NOMO-1 (cell line): Measurements from ENCODE around the gene ZNF598.

Experiments used
- DNase-seq, 2 experiments: peaks; one replicate each; lab custom pipeline; 2025; ENCODE audit not compliant: unreplicated experiment in 2 of 2; lab: John Stamatoyannopoulos, UW

ZNF598 gene

DNA sequence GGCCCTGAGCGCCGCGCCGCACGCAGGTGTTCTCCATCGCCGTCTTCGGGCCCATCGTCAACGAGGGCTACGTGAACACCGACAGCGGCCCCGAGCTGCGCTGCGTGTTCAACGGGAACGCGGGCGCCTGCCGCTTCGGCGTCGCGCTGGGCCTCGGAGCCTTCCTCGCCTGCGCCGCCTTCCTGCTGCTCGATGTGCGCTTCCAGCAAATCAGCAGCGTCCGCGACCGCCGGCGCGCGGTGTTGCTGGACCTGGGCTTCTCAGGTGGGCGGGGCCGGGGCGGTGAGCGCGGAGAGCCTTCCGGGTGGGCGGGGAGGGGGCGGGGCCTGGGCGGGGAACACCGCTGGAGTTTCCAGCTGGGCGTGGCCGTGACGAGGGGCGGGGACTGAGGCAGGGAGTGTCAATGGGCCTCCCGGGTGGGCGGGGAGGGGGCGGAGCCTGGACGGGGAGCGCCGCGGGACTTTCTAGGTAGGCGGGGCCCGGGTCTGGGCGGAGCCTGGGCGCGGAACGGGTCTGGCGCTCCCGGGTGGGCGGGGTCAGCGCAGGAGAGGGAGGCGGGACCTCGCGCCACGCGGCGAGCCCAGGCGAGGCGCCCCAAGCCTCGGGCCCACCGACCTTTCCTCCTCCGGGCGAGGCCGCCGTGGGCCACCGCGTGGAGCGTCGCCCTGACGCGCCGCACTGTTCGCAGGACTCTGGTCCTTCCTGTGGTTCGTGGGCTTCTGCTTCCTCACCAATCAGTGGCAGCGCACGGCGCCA, 17.5 kb downstream of the ZNF598 start:
- peak; percentile 73 to 88 for DNase-seq

DNA sequence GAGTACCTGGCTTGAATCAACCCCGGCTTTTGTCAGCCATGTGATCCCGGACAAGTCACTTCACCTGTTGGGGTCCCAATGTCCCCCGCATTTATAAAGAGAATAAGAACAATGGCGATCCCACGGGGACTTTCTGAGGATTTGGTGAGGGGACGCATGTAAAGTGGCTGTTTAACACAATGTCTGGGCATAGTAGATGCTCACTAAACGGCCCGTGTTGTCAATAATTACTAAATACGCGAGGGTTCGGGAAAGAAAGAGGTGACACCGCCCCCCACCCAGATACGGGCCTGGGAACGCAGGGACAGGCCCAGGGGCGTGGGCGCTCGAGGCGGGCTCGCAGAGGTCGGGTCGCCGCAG, 18.1 kb downstream of the ZNF598 start:
- no peak for DNase-seq

DNA sequence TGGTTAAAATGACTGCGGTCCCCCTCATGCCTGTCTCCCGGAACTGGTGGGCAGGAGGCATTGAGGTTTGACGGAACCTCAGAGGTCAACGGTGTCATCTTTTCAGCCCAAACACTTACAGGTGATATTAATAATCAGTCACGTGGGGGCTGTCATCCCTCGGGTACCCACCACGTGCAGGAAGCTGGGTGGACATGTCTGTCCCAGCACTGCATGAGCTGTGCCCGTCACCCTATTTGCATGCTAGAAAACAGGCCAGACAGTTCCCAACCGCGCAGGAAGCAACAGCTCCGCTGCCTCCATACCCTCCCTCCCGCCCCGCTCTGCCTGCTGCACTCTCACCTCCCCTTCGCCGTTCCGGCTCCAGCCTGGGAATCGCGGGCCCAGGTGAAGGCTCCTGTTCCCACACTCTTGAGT, 18.5 kb downstream of the ZNF598 start:
- no peak for DNase-seq

DNA sequence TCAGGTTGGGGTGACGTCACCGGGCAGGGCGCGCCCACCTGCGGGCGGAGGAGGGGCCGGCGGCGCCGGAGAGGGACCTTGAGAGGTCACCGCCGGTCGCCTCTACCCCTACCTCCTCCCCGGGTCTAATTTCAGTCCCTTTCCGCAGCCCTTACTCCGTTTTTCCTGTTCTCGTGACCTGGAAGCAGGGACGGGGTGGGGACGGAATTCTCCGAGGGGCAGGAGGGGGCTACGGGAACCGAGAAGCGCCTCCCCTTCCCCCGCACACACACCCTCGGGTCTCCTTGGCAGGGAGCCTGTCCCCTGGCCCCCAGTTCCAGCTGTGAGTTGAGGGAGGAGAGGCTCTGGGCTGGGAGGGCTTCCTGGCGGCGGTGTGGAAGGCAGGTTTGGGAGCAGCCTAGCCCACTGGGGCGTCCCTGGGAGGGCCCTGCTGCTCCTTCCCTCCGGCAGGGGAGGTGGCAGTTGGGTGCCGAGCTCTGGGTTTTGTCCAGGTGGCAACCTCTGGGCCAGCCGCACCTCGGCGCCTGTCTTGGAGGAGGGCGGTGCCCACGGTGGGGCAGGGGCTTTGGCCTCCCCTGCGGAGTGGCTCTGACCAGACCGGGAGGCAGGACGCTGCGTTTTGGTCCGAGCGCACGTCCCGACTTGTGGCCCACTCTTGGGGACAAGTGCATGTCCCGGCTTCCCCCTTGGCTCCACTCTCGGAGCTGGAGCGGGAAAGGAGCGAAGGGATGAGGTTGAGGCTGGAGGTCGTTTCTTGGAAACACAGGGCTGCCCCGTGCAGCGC, 19.1 kb downstream of the ZNF598 start:
- no peak for DNase-seq

DNA sequence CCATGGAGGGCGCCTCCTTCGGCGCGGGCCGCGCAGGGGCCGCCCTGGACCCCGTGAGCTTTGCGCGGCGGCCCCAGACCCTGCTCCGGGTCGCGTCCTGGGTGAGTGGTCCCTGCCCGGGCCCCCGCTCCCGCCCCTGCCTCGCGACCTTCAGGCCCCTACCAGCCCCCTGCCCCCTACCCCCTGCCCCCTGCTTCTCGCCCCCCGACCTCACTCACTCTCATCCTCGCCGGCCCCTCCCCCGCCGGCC, 19.6 kb downstream of the ZNF598 start:
- DNase-seq, result no peak

DNA sequence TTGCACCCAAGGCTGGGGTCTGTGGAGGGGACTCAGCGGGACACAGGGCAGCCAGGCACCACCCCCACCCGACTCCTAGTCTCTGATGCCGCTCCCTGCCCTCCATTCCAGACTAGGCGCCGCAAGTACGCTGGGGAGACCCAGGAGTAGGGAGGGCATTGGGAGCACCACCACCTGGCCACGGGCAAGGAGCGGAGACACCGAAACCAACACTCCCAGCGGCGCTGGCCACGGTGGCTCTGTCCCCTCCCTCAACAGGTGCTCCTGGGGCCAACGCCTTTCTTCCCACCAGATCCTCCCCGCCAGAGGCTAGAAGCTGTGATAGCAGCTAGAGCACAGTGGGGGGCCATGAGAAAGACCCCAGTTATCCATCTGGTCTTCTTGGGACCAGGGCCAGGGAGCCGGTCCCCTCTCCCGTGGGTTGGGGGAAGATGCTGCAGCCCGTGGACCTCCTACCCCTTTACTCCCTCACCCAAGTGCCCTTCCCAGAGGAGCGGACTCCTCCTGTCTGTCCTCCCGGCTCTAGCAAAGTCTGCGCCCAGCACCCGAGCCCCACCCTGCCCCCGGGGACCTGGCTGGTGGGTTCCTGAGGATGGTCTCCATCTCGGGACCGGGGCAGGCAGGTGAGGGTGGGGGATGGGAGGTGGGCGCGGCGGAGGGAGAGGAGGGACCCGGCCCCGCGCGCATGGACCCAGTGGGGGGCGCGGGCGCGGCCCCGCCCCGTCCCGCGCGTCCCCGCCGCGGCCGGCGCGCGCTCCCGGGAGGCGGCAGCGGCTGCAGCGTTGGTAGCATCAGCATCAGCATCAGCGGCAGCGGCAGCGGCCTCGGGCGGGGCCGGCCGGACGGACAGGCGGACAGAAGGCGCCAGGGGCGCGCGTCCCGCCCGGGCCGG, 20.2 kb downstream of the ZNF598 start, which contains the start of gene SYNGR3:
Gene SYNGR3 (plus strand): TSS at position 762 of the 892 bp plus-strand sequence. CDS start 133 bp downstream, outside the sequence.
- no peak for DNase-seq

DNA sequence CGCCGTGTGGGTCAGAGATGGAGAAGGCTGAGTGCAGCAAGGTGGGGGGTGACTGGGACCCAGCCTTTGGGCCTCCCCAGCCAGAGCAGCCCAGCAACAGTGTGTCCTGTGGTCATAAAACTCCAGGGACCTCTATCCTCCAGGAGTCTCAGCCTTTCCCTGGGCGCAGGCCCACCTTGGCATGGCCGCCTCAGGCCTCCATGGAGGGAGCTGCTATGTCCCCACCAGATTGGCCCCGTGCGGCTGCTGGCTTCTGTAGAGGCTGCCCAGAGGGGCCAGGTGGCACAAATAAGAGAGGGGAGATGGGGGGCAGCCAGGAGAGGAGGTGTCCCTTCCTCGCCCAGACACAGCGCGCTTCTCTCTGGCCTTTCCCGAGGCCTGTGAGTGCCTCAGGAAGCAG, 22.4 kb downstream of the ZNF598 start:
- no peak for DNase-seq

DNA sequence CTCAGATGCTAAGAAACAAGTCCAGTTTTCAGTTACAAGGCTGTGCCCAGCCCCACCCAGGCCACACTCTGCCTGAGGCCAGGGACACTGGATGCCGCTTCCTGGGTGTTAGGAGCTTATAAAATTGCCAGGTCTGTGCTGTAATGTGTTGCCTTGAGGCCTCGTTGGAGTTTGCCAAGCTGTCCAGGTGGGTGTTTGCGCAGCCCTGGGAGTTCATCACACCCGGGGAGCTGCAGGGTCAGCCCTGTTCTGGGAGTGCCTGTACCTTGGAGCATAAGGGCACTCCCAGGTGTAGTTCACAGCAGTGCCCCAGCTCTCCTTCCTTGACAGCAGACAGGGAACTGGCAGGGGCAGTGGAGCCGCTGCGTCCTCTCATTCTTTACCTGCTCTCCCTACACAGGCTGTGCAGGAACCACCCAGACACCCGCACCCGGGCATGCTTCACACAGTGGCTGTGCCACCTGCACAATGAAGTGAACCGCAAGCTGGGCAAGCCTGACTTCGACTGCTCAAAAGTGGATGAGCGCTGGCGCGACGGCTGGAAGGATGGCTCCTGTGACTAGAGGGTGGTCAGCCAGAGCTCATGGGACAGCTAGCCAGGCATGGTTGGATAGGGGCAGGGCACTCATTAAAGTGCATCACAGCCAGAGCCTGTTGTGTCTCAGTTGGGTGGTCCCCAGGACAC, 24.0 kb downstream of the ZNF598 start:
- DNase-seq, result no peak

DNA sequence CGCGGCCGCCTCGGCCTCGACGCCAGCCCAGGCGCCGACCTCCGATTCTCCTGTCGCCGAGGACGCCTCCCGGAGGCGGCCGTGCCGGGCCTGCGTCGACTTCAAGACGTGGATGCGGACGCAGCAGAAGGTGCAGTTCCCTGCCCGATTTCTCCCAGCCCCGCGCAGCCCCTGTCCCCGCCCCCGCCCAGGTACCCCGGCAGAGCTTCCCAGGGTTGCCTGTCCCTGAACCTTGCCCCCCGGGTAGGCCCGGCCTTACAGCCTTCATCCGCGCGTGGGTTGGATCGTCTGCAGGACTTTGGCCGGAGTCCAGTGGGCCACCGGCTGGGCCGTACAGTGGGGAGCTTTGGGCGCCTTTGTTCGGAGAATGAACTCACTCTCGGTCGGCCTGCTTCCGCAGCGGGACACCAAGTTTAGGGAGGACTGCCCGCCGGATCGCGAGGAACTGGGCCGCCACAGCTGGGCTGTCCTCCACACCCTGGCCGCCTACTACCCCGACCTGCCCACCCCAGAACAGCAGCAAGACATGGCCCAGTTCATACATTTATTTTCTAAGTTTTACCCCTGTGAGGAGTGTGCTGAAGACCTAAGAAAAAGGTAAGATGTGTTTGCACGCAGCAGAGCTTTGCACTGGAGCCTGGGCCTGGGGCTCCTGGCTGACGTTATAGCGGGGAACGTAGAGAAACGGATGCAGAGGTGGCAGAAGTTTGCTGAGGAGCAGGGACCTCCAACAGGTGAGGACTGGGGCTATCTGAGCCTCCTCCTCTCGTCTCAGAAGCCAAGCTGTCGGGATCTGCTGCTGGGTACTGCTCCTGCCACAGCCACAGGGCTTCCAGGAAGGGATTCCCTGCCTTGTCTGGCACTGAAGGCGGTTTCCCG, 25.0 kb downstream of the ZNF598 start:
- DNase-seq, result no peak

DNA sequence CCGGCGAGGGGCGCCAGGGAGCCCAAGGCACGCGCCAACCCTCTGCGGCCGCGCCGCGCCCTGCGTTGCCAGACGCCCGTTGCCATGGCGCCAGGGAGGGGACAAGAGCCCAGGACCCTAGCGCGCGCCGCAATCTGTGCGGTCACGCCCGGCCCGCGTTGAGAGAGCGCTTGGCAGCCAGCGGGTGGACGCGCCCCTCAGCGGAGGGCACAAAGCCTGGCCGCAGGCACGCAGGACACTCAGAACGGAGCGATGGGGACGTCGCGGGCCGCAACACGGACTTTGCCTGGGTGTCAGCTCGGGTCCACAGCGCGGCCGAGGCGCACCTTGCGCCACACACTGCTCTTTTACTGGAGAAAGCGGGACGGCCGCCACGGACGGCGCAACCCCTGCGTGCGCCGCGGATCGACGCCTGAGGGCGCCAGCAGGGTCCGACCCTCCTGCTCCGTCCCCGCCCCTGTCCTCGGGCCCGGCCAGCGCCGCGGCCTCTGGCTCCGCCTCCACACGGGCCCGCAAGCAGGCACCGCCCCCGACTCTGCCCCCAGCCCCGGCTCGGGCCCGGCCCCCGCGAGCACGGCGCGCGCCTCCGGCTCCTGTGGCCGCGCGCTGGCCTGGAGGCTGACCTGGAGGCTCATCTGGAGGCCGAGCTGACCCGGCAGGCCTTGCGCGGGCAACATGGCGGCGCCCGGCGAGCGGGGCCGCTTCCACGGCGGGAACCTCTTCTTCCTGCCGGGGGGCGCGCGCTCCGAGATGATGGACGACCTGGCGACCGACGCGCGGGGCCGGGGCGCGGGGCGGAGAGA, 25.9 kb downstream of the ZNF598 start, which contains the start of gene GFER:
Gene GFER (plus strand): TSS at position 650 of the 803 bp plus-strand sequence. CDS start 26 bp downstream, at position 676.
- peak; percentile 88 to 93 for DNase-seq

DNA sequence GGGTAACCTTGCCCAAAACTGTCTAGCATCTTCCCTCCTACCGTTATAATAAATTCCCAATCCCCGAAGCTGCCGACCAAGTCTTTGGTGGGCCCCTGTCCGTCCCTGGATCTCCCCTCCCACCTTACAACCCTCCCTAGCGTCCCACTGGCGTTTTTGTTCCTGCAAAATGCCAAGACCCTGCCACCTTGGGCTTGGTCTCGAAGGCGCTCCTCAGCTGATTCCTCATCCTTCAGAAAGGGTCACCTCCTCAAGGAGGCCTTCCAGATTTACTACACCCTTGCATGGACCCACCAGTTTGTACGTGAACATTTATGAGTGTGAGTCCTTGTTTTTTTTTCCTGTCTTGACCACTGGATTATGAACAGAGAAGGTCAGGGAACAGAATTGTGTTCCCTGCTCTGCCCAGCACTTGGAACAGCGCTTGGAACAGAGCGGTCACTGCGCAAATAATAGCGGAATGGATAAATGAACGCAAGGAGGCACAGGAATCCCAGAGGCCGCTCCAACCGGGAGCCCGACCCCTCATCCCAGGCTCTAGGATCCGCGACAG, 26.6 kb downstream of the ZNF598 start:
- DNase-seq, result no peak

DNA sequence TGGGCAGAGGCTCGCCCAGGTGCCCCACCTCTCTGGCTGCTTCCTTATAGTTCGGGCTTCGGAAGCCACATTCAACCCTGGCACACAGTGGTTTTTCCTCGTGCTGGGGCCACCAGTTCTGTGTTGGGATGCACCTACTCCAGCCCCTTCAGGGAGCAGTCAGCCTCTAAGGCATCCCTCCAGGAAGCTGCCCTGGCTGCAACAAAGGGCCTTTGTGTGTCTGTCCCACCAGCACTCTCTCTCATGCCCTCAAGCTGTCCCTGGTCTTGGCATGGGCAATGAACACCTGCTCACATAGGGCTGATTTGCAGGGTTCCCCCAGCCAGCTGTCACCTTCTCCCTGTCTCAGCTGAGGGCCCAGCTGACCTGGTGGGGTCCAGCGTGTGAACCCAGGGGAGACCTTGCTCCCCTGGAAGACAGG, 27.6 kb downstream of the ZNF598 start:
- DNase-seq, result no peak

DNA sequence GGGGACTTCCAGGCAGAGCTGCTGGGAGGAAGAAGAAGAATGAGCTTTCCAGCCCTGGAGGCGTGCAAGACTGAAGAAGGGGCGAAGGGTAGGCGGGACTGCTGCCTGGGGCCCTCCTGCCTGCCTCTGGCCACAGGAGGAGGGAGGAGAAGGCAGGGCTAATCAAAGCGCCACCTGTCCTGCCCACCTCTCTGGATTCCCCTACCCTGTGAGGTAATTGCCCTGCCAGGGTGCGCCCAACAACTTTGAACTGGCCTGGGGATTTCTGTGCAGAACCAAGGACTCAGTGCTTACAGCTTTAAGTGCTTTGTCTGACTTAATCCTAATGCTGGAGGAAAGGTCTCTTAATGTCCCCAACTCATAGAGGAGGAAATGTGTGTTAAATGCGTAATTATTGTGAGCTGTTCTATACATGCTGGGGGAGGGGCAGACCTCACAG, 28.2 kb downstream of the ZNF598 start, which contains the start of gene NOXO1:
Gene NOXO1 (minus strand): TSS at position 72 of the 439 bp plus-strand sequence. CDS start 290 bp downstream, outside the sequence.
- DNase-seq, result no peak

DNA sequence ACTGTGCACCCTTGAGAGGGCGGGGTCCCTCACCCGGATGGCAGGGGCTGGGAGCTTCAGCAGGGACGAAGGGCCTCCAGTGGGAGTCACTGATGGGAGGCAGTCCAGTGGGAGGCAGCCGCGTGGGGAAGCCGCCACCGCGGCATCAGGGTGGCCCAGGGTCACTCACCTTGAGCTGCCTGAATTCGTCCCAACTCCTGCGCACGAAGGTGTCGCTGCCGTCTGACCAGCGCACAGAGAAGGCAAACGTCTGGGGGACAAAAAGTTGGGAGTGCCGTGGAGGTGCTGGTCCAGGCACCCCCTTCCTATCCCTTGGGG, 28.9 kb downstream of the ZNF598 start:
- DNase-seq, result no peak

DNA sequence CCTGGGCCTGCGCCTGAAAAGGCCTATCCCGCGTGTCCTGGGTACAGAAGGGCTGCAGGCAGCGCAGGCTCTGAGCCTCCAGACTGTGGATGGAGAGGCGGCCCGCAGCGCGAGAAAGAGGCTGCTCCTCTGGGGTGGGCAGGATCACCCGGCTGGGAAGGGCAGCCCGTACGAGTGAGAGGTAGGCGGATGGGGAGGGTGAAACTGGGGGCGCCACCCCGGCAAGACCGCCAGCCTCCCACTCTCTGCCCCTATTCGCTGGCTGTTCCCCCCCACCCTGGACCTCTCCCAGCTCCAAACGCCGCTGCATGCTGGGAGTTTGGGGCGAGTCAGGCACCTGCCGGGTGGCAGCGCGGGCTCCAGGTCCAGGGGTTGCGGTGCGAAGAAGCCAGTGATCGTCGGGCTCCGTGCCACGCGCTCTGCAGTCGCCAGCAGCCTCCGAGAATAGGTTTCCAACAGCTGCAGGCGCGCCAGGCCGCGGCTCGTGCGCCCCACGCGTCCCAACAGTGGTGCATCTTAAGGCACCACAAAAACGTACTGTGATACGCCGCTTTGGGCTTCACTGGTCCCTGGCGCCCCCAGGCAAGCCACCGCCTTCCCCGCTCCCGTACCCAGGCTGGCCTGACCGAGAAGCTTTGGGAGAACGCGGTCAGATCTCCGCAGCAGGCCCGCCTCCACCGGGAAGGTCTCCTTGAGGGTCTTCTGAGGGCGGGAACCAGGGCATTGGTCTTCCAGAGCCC, 29.4 kb downstream of the ZNF598 start:
- DNase-seq, result no peak

DNA sequence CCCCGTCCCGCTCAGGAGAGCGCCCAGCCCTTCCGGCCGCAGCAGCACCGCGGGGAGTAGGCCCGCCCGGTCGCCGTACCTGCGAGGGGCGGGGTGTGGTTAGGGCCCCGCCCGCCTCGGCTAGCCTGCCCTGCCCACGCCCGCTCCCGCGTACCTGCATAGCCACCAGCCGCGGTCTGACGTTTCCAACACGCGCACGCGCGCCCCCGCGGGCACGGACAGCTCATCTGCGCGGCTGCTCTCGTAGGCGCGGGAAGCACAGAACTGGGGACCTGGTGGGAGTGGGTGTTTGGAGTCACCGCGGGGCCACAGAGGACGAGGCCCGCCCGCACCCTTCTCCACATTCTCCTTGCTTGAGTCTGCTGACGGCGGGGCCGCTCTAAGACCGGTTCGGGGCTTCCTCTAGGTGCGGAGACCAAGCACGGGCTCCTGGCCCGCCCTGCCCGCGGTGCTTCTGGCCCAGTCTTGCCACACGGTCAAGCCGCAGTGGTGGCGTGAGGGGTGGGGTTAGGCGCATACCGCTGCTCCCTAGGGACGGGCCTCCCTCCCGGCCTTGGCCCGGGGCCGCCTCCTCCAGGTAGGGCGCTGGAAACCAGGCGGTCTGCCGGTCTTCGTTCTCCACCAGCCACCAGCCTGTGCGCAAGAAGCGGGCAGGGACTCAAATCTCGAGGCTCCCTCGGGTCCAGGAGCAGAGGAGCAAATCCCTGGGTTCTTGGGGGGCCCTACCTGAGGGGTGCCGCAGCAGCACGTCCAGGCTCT, 30.2 kb downstream of the ZNF598 start:
- DNase-seq, result no peak

DNA sequence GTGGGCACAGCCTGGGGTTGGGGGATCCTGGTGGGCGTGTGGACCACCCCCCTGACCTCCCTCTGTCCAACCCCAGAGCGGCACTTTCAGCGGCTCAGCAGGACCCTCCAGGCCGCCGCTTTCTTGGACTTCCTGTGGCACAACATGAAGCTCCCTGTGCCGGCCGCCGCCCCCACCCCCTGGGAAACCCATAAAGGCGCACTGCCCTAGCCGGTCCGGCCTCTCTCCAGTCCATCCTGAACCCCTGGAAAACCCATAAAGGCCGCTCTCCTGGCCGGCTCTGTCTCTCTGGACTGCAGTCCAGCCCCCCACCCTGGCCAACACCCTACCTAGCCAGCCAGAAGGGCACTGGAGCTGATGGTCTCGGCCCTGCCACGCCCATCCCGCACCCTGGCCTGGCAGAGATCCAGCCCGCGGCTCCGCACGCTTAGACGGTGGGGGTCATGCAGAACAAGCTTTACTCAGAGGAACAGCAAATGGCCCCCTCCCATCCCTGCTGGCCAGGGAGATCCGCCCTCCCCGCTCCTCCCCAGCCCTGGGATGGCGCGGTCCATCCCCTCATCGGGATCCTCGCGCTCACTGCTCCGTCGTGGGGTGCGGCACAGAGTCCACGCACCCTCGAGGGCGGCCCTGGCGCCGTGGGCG, 31.0 kb downstream of the ZNF598 start:
- no peak for DNase-seq
